Prostate gland (tissue), 2 donors: ENCODE data around the gene SLK. TPM values are rescaled to one million over a fixed set of nuclear protein-coding genes. Genes with fewer than 3 reads are reported as not detected.

Source experiments
- DNase-seq: peaks from one replicate; pipeline ENCODE4 v3.0.0-alpha.2; 2019; ENCODE audit warnings: low spot score
- H3K27ac ChIP-seq, 2 donors: fragments of 200-600 bp; sonication (generic); 2 replicates each; pipeline ENCODE4 v1.5.1; 2017 to 2019
- H3K27me3 ChIP-seq: fragments of 200-600 bp; sonication (generic); replicated peaks from 2 replicates; pipeline ENCODE4 v1.5.1; 2019; ENCODE audit not compliant: insufficient read depth
- H3K36me3 ChIP-seq, 2 donors: fragments of 200-600 bp; sonication (generic); 1 replicate in 1 of 2; 2 replicates in 1 of 2; pipeline versions ENCODE4 v1.5.1 to v1.8.1; 2017 to 2019
- H3K4me1 ChIP-seq: fragments of 200-600 bp; sonication (generic); replicated peaks from 2 replicates; pipeline ENCODE4 v1.5.1; 2019
- H3K4me3 ChIP-seq, 2 donors: fragments of 200-600 bp; sonication (generic); 2 replicates each; pipeline ENCODE4 v1.5.1; 2017 to 2019
- H3K9me3 ChIP-seq: fragments of 200-600 bp; sonication (generic); 2 replicates; pipeline ENCODE4 v1.5.1; 2017
- CTCF ChIP-seq, 4 experiments: fragments of 200-600 bp in 2 of 4; fragments of 450-650 bp in 2 of 4; sonication (generic) in 2 of 4; IDR thresholded peaks; 1 replicate in 3 of 4; 2 replicates in 1 of 4; pipeline ENCODE4 v1.5.1; 2016 to 2019; ENCODE audit warnings: antibody characterized with exemption in 4 of 4, mild to moderate bottlenecking in 2 of 4, moderate library complexity in 2 of 4
- POLR2A ChIP-seq: fragments of 450-650 bp; IDR thresholded peaks from one replicate; pipeline ENCODE4 v1.6.1; 2016; ENCODE audit warnings: antibody characterized with exemption, mild to moderate bottlenecking
- POLR2AphosphoS5 ChIP-seq: sonication (generic); formaldehyde crosslinking; IDR thresholded peaks from one replicate; pipeline ENCODE4 v1.6.1; 2017; ENCODE audit warnings: antibody characterized with exemption
- WGBS: methylation state at CpG from one replicate; pipeline ENCODE4 v1.1.5; 2018; 5-methylcytosine and 5-hydroxymethylcytosine counted together
- intact Hi-C: fragments of 100-400 bp; cut with DNase I; formaldehyde crosslinking; loops from one replicate; pipeline ENCODE4 v1.14.2; 2022
- total RNA-seq, 2 donors: library from RNA; depleted of rRNA; stranded (reverse); fragments of >200 nt; gene quantifications; one replicate each; pipeline ENCODE4 v1.1.0, GENCODE V29; 2016

SLK gene
- total RNA-seq, 2 donors from 2014 or later, result 30.7 to 55.8 TPM

GRCh38 chr10:104046651-104047050, 79.7 kb downstream of the SLK start:
- H3K27ac ChIP-seq, result no peak overlapping the region
- 84% methylated on average over 6 of the region's 6 CpGs for WGBS
- H3K9me3 ChIP-seq, result no peaks in the 10 kb centered on the region
- H3K4me1 ChIP-seq, result no peaks in the 10 kb centered on the region
- H3K36me3 ChIP-seq, result no peaks in the 10 kb centered on the region
- H3K4me3 ChIP-seq, result no peak overlapping the region
- TF ChIP-seq POLR2AphosphoS5 (no peak), POLR2A (no peak), CTCF (IDR thresholded peaks at IDR 0.05) (no peak)
- DNase-seq, result no peak
- intact Hi-C loops, result no loop called here
- H3K27me3 ChIP-seq, result no peaks in the 10 kb centered on the region

GRCh38 chr10:104049504-104050250, 82.7 kb downstream of the SLK start:
- intact Hi-C loops, result no loop called here
- H3K27me3 ChIP-seq, result no peaks in the 10 kb centered on the region
- no peak overlapping the region for H3K4me3 ChIP-seq
- no peaks in the 10 kb centered on the region for H3K36me3 ChIP-seq
- no peaks in the 10 kb centered on the region for H3K9me3 ChIP-seq
- no peaks in the 10 kb centered on the region for H3K4me1 ChIP-seq
- WGBS, result 62% methylated on average over 8 of the region's 8 CpGs
- TF ChIP-seq CTCF (IDR thresholded peaks at IDR 0.05) (no peak), POLR2AphosphoS5 (no peak), POLR2A (no peak)
- no peak for DNase-seq
- H3K27ac ChIP-seq, result no peak overlapping the region

- Histone ChIP-seq H3K27ac (no peak overlapping the region), H3K36me3 (no peaks in the 10 kb centered on the region), H3K4me3 (no peak overlapping the region), H3K27me3 (no peaks in the 10 kb centered on the region), H3K4me1 (no peaks in the 10 kb centered on the region), H3K9me3 (no peaks in the 10 kb centered on the region)
- DNase-seq, result no peak
- intact Hi-C loops, result no loop called here
- no peak for TF ChIP-seq POLR2A
- no peak for TF ChIP-seq POLR2AphosphoS5
- no peak for TF ChIP-seq CTCF (IDR thresholded peaks at IDR 0.05)
- 91% methylated on average over 2 of the region's 2 CpGs for WGBS
Observed at GRCh38 chr10:104052431-104052830, 85.5 kb downstream of the SLK start.

GRCh38 chr10:104053201-104053600, 86.3 kb downstream of the SLK start:
- intact Hi-C loops, result no loop called here
- DNase-seq, result no peak
- Histone ChIP-seq H3K4me3 (no peak overlapping the region), H3K9me3 (no peaks in the 10 kb centered on the region), H3K4me1 (no peaks in the 10 kb centered on the region), H3K27ac (no peak overlapping the region), H3K27me3 (no peaks in the 10 kb centered on the region), H3K36me3 (no peaks in the 10 kb centered on the region)
- TF ChIP-seq CTCF (IDR thresholded peaks at IDR 0.05) (no peak), POLR2A (no peak), POLR2AphosphoS5 (no peak)
- 88% methylated on average over 4 of the region's 4 CpGs for WGBS

GRCh38 chr10:104054430-104054829, 87.5 kb downstream of the SLK start:
- no peaks in the 10 kb centered on the region for H3K9me3 ChIP-seq
- intact Hi-C loops, result no loop called here
- no peak for DNase-seq
- H3K27ac ChIP-seq, result no peak overlapping the region
- no peaks in the 10 kb centered on the region for H3K36me3 ChIP-seq
- no peaks in the 10 kb centered on the region for H3K4me1 ChIP-seq
- TF ChIP-seq POLR2A (no peak), POLR2AphosphoS5 (no peak), CTCF (IDR thresholded peaks at IDR 0.05) (no peak)
- H3K27me3 ChIP-seq, result no peaks in the 10 kb centered on the region
- no peak overlapping the region for H3K4me3 ChIP-seq
- WGBS, result 71% methylated on average over 8 of the region's 8 CpGs
